Measurements from ENCODE around the gene UCMA. TPM values are rescaled to one million over a fixed set of nuclear protein-coding genes. Genes with fewer than 3 reads are reported as not detected.

The UCMA gene
- total RNA-seq, 4 donors from 2014 or later: not detected

DNA sequence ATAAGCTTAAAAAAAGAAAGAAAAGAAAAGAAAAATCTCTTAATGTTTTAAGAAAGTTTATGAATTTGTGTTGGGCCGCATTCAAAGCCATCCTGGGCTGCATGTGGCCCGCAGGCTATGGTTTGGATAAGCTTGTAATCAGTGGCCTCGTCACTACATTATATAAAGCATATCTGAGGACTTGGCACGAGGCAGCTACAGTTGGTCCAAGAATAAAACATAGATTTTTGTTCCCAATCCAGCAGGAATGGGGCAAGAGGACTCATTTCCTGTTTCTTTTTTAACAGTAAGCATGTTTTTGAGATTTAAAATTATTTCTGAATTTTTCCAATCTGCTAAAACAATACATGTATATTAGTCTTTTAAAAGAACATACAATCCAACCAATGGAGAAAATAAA is 44.2 kb downstream of the UCMA start:
- H3K4me3 ChIP-seq: no peak overlapping the region
- H3K27me3 ChIP-seq: no peaks in the 10 kb centered on the region
- H3K36me3 ChIP-seq: no peaks in the 10 kb centered on the region
- H3K27ac ChIP-seq: peak overlapping the region in 2 of 4 donors; percentile 16 to 43
- ATAC-seq: no peak
- intact Hi-C loops (cut with DNase I; ENCODE audit: low total_unique reads) (no loop called here), in situ Hi-C loops (cut with MboI; ENCODE audit: low sequenced_read_pairs in 4 of 4) (no loop called here)
- no peaks in the 10 kb centered on the region for H3K9me3 ChIP-seq
- TF ChIP-seq, protein P1, sequence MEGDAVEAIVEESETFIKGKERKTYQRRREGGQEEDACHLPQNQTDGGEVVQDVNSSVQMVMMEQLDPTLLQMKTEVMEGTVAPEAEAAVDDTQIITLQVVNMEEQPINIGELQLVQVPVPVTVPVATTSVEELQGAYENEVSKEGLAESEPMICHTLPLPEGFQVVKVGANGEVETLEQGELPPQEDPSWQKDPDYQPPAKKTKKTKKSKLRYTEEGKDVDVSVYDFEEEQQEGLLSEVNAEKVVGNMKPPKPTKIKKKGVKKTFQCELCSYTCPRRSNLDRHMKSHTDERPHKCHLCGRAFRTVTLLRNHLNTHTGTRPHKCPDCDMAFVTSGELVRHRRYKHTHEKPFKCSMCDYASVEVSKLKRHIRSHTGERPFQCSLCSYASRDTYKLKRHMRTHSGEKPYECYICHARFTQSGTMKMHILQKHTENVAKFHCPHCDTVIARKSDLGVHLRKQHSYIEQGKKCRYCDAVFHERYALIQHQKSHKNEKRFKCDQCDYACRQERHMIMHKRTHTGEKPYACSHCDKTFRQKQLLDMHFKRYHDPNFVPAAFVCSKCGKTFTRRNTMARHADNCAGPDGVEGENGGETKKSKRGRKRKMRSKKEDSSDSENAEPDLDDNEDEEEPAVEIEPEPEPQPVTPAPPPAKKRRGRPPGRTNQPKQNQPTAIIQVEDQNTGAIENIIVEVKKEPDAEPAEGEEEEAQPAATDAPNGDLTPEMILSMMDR (IDR thresholded peaks at IDR 0.05 in 4 of 5, conservative IDR thresholded peaks at IDR 0.05 in 1 of 5): no peak
- TF ChIP-seq POLR2A (IDR thresholded peaks at IDR 0.05): no peak
- no peak for DNase-seq
- peaks cover 10 to 15% of the 10 kb centered on the region in 2 donors for H3K4me1 ChIP-seq

DNA sequence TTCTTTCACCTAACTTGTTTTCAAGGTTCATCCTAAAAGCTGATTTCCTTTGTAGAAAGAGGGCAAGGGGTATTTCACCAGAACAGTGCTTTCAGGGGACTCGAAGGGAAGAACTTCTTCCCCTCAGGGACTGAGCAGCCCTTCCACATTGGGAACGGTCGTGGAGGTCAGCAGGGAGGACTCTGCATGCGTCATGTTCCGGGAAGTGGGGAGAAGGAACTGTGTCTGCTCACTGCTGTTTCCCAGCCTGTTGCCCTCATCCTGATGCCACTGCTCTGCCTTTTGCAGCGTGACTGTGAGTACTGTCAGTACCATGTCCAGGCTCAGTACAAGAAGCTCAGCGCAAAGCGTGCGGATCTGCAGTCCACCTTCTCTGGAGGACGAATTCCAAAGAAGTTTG is 45.6 kb downstream of the UCMA start:
- DNase-seq (peak in 1 of 2 donors; percentile 16), ATAC-seq (no peak)
- intact Hi-C loops (cut with DNase I; ENCODE audit: low total_unique reads) (no loop called here), in situ Hi-C loops (cut with MboI; ENCODE audit: low sequenced_read_pairs in 4 of 4) (no loop called here)
- peak overlapping the region in 1 of 4 donors; percentile 55 for H3K27ac ChIP-seq
- no peaks in the 10 kb centered on the region for H3K9me3 ChIP-seq
- H3K4me1 ChIP-seq: peaks cover 17 to 23% of the 10 kb centered on the region in 2 donors
- H3K36me3 ChIP-seq: no peaks in the 10 kb centered on the region
- no peaks in the 10 kb centered on the region for H3K27me3 ChIP-seq
- H3K4me3 ChIP-seq: no peak overlapping the region
- TF ChIP-seq, protein P1 (IDR thresholded peaks at IDR 0.05 in 4 of 5, conservative IDR thresholded peaks at IDR 0.05 in 1 of 5): no peak
- no peak for TF ChIP-seq POLR2A (IDR thresholded peaks at IDR 0.05)

DNA sequence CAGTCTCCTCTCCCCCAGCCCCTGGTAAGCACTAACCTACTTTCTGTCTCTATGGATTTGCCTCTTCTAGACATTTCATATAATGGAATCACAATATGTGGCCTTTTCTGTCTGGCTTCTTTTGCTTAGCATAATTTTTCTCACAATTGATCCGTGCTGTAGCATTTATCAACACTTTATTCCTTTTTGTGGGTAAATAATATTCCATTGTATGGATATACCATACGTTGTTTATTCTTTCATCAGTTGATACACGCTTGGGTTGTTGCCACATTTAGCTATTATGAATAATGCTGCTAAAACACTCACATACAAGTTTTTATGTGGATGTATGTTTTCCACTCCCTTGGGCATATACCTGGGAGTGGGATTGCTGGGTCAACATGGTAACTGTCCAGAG is 47.0 kb downstream of the UCMA start:
- H3K4me3 ChIP-seq: no peak overlapping the region
- H3K9me3 ChIP-seq: no peaks in the 10 kb centered on the region
- H3K27ac ChIP-seq: no peak overlapping the region
- no peak for DNase-seq
- intact Hi-C loops (cut with DNase I; ENCODE audit: low total_unique reads): no loop called here
- no peaks in the 10 kb centered on the region for H3K27me3 ChIP-seq
- ATAC-seq: no peak
- peaks cover 17 to 23% of the 10 kb centered on the region in 2 donors for H3K4me1 ChIP-seq
- TF ChIP-seq, protein P1 (IDR thresholded peaks at IDR 0.05 in 4 of 5, conservative IDR thresholded peaks at IDR 0.05 in 1 of 5): no peak
- no peak for TF ChIP-seq POLR2A (IDR thresholded peaks at IDR 0.05)
- H3K36me3 ChIP-seq: no peaks in the 10 kb centered on the region
- in situ Hi-C loops (cut with MboI; ENCODE audit: low sequenced_read_pairs in 4 of 4): no loop called here

GRCh38 chr10:13184730-13185514 is 49.3 kb downstream of the UCMA start:
- peak; percentile 75 to 87 for DNase-seq
- H3K4me1 ChIP-seq: peaks cover 17 to 23% of the 10 kb centered on the region in 2 donors

More at GRCh38 chr10:13184730-13185514, 49.3 kb downstream of the UCMA start:
- H3K27me3 ChIP-seq: no peaks in the 10 kb centered on the region
- H3K36me3 ChIP-seq: no peaks in the 10 kb centered on the region
- no peak overlapping the region for H3K4me3 ChIP-seq
- intact Hi-C loops (cut with DNase I; ENCODE audit: low total_unique reads): loop anchor here (1.0 to 2.0 kb wide), 4 partner anchors 24 to 86 kb away; partner anchors contain the start of gene MCM10
- in situ Hi-C loops (cut with MboI; ENCODE audit: low sequenced_read_pairs in 4 of 4): no loop called here
- no peaks in the 10 kb centered on the region for H3K9me3 ChIP-seq
- ATAC-seq: peak; percentile 88 to 94
- TF ChIP-seq, protein P1 (IDR thresholded peaks at IDR 0.05 in 4 of 5, conservative IDR thresholded peaks at IDR 0.05 in 1 of 5): no peak
- TF ChIP-seq POLR2A (IDR thresholded peaks at IDR 0.05): no peak
- peak overlapping the region; percentile 67 to 90 (median 84) for H3K27ac ChIP-seq
